Glomerular visceral epithelial cell (primary cell): Measurements from ENCODE around the gene KRTAP5-3.
"Not testable (repeated sequence)": the region's sequence is repeated elsewhere in the genome, so short reads cannot be mapped to it uniquely, and the experiment has no call there.

Experiments
- DNase-seq: peaks from one replicate; pipeline ENCODE4 v3.0.0-alpha.2; 2016; ENCODE audit errors: extremely low spot score

The KRTAP5-3 gene

GRCh38 chr11:1582909-1583308, 25.4 kb downstream of the KRTAP5-3 start:
- DNase-seq = not testable (repeated sequence)

DNA sequence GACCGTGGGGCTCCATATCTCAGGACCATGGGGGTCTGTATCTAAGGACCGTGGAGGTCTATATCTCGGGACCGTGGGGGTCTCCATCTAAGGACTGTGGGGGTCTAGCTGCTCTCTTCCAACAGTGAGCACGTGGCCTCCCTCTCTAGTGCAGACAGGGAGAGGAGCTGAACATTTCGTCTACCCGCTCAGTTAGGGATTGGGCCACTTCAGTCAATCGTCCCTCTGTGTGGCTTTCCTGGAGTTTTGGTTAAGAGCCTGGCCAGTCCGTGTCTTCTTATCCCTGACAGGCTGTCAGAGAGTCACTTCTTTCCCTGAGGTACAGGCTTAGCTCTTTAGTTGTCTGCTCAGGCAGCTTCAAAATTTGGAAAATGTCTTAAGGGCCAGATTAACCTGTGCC, 26.3 kb downstream of the KRTAP5-3 start:
- DNase-seq = no peak

- DNase-seq = no peak
These were observed 31.4 kb downstream of the KRTAP5-3 start for GRCh38 chr11:1576825-1577224.

- not testable (repeated sequence) for DNase-seq
These were observed 32.5 kb downstream of the KRTAP5-3 start for GRCh38 chr11:1575756-1576155.

GRCh38 chr11:1574933-1575242, 33.4 kb downstream of the KRTAP5-3 start:
- DNase-seq = no peak

DNA sequence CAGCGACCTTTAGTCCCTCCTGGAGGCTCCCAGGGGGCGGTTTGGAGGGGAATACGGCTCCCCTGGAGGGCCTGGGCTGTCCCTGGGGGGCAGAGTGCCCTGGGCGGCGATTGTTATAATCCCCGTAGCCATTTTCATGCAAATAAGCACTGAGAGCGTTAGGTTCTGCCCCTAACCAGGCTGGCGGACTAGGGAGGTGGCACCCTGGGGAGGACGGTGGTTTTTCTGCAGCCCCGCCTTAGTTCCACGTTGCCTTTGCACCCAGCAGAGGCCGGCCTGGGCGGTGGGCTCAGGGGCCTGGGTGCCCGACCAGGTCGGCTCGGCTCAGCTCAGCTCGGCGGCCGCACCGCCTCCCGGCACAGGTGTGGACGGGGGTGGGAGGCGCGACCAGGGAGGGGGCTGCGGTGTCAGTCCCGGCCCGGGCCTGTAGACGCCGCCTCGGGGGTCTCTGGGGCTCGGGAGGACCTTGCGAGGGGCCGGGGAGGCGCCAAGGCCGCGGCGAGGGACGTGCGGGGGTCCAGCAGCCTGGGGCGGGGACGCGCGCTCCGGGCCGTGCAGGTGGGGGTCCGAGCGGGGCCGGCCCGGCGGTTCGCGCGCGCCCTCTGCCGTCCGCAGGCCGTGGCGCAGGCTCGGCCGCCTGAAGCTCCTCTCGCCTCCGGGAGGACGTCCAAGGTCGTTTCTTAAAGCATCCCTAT, 33.9 kb downstream of the KRTAP5-3 start:
- peak; percentile 59 for DNase-seq

DNA sequence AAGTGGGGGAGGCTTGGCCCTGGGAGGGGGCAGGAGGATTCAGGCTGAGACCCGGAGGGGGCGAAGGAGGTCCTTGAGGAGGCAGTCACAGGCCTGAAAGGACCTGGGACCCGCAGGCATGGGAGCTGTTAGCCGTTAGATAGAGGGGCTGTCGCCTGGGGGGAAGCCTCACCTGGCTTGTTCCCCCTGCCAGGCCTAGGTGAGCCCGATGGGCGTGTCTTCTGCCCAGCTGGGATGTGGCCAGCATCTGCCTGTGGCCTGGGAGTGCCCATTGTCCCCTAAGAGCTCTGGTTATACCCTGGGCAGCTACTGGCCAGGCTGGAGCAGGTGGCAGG, 34.4 kb downstream of the KRTAP5-3 start:
- no peak for DNase-seq

GRCh38 chr11:1573077-1573902, 35.0 kb downstream of the KRTAP5-3 start:
- DNase-seq = no peak

- peak; percentile 95 for DNase-seq
These were observed 35.8 kb downstream of the KRTAP5-3 start, which contains the start of gene DUSP8 for GRCh38 chr11:1572197-1573076. Gene DUSP8 (minus strand): TSS chr11:1572271. CDS start chr11:1565826, 6,445 bp downstream.

DNA sequence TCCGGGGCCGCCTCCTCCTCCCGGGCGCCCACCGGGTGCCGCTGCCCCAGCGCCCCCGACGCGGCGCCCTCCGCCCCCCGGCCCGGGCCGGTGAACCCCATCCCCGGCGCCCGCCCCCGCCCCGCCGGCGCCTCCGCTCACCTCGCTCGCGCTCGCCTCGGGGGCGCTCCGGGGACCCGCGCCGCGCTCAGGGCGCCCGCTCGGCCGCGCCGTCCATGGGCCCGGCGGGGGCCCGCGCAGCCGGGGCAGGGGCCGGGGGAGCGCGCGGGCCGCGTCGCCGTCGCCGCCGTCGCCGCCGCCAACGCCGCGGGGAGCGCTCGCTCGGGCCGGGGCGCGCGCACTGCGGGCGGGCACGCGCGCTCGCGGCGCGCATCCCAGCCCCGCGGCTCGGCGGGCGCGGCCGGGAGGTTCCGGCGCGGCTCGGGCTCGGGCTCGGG, 36.5 kb downstream of the KRTAP5-3 start:
- DNase-seq = no peak

DNA sequence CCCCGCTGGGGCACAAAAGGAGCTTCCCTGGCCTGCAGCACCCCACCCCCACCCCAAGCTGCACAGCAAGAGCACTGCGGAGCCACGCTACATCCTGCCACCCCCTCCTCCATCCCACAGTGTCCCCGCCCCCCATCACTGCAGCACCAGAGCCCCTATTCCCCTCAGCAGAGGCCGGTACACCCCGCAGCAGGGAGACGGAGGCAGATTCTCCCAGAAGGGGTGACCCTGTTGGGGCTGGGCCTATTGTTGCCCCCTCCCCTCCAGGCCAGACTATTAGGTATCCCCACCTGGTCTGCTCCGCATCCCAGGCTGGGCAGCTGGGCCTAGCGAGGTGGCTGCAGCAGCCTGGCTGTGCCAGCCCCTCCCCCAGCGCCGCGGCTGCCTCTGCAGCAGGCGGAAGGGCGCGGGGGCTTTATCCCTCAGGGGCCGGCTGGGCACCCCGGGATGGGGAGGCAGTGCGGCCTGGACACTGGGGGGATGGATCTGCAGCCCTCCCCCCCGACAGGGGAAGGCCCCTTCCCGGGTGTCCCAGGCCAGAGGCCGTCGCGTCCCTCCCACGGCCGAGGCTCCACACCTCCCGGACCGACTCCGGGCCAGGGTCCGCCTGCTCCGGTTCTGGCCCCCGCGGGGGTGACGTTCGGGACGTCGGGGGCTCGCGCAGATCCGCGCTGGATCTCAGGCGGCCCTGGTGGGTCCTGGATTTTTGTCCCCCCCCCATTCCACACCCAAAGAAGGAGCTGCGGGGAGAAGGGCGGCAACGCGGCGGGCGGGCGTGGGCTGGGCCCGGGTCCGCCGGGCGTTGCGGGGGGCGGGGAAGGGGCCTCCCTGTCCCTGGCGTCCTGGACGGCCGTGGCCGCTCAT, 37.1 kb downstream of the KRTAP5-3 start:
- DNase-seq = no peak

GRCh38 chr11:1570531-1570895, 37.8 kb downstream of the KRTAP5-3 start:
- no peak for DNase-seq

DNA sequence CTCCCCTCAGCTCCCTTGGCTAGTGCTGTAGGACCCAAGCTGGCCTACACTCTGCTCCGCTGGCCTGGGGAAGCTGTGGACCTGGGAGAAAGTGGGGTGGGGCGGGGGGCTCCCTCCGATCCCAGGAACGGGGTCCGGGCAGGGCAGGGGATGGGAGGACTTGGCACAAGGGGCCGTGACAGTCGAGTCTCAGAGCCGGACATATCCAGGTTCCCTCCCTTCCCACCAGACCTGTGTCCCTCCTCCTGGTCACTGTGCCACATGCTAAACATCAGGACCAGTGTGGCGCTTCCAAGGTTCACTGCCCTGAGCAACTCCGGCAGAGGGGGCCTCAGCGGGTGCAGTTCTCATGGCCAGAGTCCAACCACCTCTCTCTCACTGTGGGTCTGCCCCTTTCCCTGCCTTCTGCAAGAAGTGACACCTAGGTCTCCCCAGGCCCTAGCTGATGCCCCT, 38.2 kb downstream of the KRTAP5-3 start:
- DNase-seq = no peak

GRCh38 chr11:1569251-1569780, 38.9 kb downstream of the KRTAP5-3 start:
- no peak for DNase-seq

- no peak for DNase-seq
These were observed 39.8 kb downstream of the KRTAP5-3 start for GRCh38 chr11:1568441-1568911.

GRCh38 chr11:1567721-1568100, 40.6 kb downstream of the KRTAP5-3 start:
- no peak for DNase-seq

DNA sequence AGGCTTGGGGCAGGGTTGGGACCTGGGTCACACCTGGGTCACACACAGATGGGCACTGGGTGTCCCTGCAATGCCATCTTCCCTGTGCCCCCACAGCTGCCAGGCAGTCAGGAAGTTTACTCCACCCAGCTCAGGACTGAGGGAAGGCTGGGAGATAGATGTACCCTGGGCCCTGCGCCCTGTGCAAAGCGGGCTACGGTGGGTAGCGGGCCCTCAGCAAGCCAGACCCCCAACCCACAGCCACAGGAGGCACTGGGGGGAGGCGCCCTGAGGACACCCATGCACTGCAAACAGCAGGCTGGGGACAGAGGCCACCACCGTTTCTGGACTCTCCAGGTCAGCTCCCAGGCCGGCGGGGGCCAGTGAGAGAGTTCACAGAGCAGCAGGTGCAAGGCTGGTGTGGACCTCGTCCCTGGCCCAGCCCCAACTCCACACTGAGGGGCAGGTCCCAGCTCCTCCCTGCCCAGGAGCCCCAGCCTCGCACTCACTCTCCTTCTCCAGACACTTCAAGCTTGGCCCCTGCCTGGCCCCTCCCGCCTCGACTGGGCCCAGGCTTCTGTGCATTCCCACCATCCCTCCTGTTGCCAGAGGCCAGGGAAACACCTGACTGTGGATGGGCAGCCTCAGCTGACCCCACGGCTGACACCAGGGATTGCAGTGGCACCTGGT, 41.1 kb downstream of the KRTAP5-3 start:
- DNase-seq = no peak

- no peak for DNase-seq
These were observed 41.7 kb downstream of the KRTAP5-3 start for GRCh38 chr11:1566381-1567051.

- DNase-seq = no peak
These were observed 42.4 kb downstream of the KRTAP5-3 start for GRCh38 chr11:1565904-1566247.
